Esophagus muscularis mucosa (tissue), 4 donors: ENCODE results near the gene IPO4. TPM values are rescaled to one million over a fixed set of nuclear protein-coding genes. Genes with fewer than 3 reads are reported as not detected.

Experiments
- DNase-seq: peaks from one replicate; pipeline ENCODE4 v3.0.0-alpha.2; 2017; ENCODE audit errors: extremely low spot score
- H3K27ac ChIP-seq, 4 donors: fragments of 200-600 bp; sonication (generic); replicated peaks in 1 of 4; 1 replicate in 3 of 4; 2 replicates in 1 of 4; pipeline ENCODE4 v1.5.1; 2016 to 2019; ENCODE audit warnings: mild to moderate bottlenecking in 1 of 4
- H3K27me3 ChIP-seq, 4 donors: fragments of 200-600 bp; sonication (generic); one replicate each; pipeline versions ENCODE4 v1.5.1 to v1.6.0; 2016 to 2019
- H3K36me3 ChIP-seq, 4 donors: fragments of 200-600 bp; sonication (generic); one replicate each; pipeline ENCODE4 v1.5.1; 2016 to 2019
- H3K4me1 ChIP-seq, 4 donors: fragments of 200-600 bp; sonication (generic); one replicate each; pipeline ENCODE4 v1.5.1; 2016 to 2019
- H3K4me3 ChIP-seq, 4 donors: fragments of 200-600 bp; sonication (generic); 1 replicate in 2 of 4; 2 replicates in 2 of 4; pipeline ENCODE4 v1.5.1; 2016 to 2019; ENCODE audit warnings: mild to moderate bottlenecking in 4 of 4, moderate library complexity in 1 of 4
- H3K9me3 ChIP-seq, 4 donors: fragments of 200-600 bp; sonication (generic); 1 replicate in 3 of 4; 2 replicates in 1 of 4; pipeline ENCODE4 v1.5.1; 2016 to 2019
- CTCF ChIP-seq, 3 experiments: fragments of 200-600 bp in 2 of 3; fragments of 450-650 bp in 1 of 3; sonication (generic) in 2 of 3; IDR thresholded peaks; one replicate each; pipeline ENCODE4 v1.5.1; 2017 to 2019; ENCODE audit warnings: antibody characterized with exemption in 3 of 3, mild to moderate bottlenecking in 2 of 3, moderate library complexity in 1 of 3
- EP300 ChIP-seq: sonication (generic); formaldehyde crosslinking; IDR thresholded peaks from one replicate; pipeline ENCODE4 v1.6.1; 2017; ENCODE audit warnings: antibody characterized with exemption
- POLR2A ChIP-seq: fragments of 450-650 bp; IDR thresholded peaks from one replicate; pipeline ENCODE4 v1.6.1; 2017; ENCODE audit warnings: antibody characterized with exemption, moderate library complexity, mild to moderate bottlenecking, low read depth
- POLR2AphosphoS5 ChIP-seq, 2 donors: sonication (generic); formaldehyde crosslinking; IDR thresholded peaks; one replicate each; pipeline ENCODE4 v1.6.1; 2017; ENCODE audit warnings: antibody characterized with exemption in 2 of 2
- WGBS: methylation state at CpG from one replicate; pipeline ENCODE4 v1.1.5; 2018; 5-methylcytosine and 5-hydroxymethylcytosine counted together
- intact Hi-C: fragments of 100-400 bp; cut with DNase I; formaldehyde crosslinking; loops from one replicate; pipeline ENCODE4 v1.15.1; 2023
- total RNA-seq, 4 donors: library from RNA; depleted of rRNA; stranded (reverse); fragments of >200 nt; gene quantifications; one replicate each; pipeline versions ENCODE4 v1.1.0 to v1.2.1, GENCODE V29; 2016

The IPO4 gene
- total RNA-seq, 4 donors from 2014 or later, result 12.9 to 41.6 (median 25.2) TPM

GRCh38 chr14:24150567-24150966, 38.0 kb downstream of the IPO4 start:
- H3K9me3 ChIP-seq, result no peaks in the 10 kb centered on the region
- H3K36me3 ChIP-seq, result peaks cover 42 to 70% (median 65%) of the 10 kb centered on the region in 4 donors
- intact Hi-C loops, result no loop called here
- H3K27me3 ChIP-seq, result no peaks in the 10 kb centered on the region
- no peak overlapping the region for H3K4me3 ChIP-seq
- H3K27ac ChIP-seq, result no peak overlapping the region
- no peak for DNase-seq
- no peak for TF ChIP-seq POLR2AphosphoS5 (IDR thresholded peaks at IDR 0.05)
- no peak for TF ChIP-seq CTCF (IDR thresholded peaks at IDR 0.05)
- TF ChIP-seq POLR2A, result no peak
- TF ChIP-seq EP300, result no peak
- peaks cover 13 to 39% (median 29%) of the 10 kb centered on the region in 4 donors for H3K4me1 ChIP-seq
- WGBS, result 87% methylated on average over 7 of the region's 9 CpGs

GRCh38 chr14:24150061-24150460, 38.6 kb downstream of the IPO4 start:
- no peaks in the 10 kb centered on the region for H3K27me3 ChIP-seq
- DNase-seq, result no peak
- no peak overlapping the region for H3K4me3 ChIP-seq
- no peaks in the 10 kb centered on the region for H3K9me3 ChIP-seq
- no peak overlapping the region for H3K27ac ChIP-seq
- no peak for TF ChIP-seq POLR2A
- no peak for TF ChIP-seq EP300
- TF ChIP-seq POLR2AphosphoS5 (IDR thresholded peaks at IDR 0.05), result no peak
- no peak for TF ChIP-seq CTCF (IDR thresholded peaks at IDR 0.05)
- H3K36me3 ChIP-seq, result peaks cover 37 to 65% (median 60%) of the 10 kb centered on the region in 4 donors
- intact Hi-C loops, result no loop called here
- H3K4me1 ChIP-seq, result peaks cover 17 to 44% (median 34%) of the 10 kb centered on the region in 4 donors
- WGBS, result 92% methylated on average over 9 of the region's 9 CpGs

- no peaks in the 10 kb centered on the region for H3K9me3 ChIP-seq
- no peaks in the 10 kb centered on the region for H3K27me3 ChIP-seq
- no peak for DNase-seq
- 92% methylated on average over 3 of the region's 3 CpGs for WGBS
- intact Hi-C loops, result loop anchor here (10.0 kb wide), 1 partner anchor 285 kb away; no protein-coding TSS in a partner anchor
- H3K4me1 ChIP-seq, result peaks cover 17 to 47% (median 38%) of the 10 kb centered on the region in 4 donors
- H3K4me3 ChIP-seq, result no peak overlapping the region
- peaks cover 31 to 59% (median 53%) of the 10 kb centered on the region in 4 donors for H3K36me3 ChIP-seq
- TF ChIP-seq POLR2A (no peak), POLR2AphosphoS5 (IDR thresholded peaks at IDR 0.05) (no peak), CTCF (IDR thresholded peaks at IDR 0.05) (no peak), EP300 (no peak)
- no peak overlapping the region for H3K27ac ChIP-seq
These were observed 39.2 kb downstream of the IPO4 start for GRCh38 chr14:24149302-24149969.

- 12% methylated on average over 11 of the region's 29 CpGs for WGBS
- TF ChIP-seq EP300 (no peak), CTCF (IDR thresholded peaks at IDR 0.05) (no peak), POLR2AphosphoS5 (IDR thresholded peaks at IDR 0.05) (no peak), POLR2A (no peak)
- H3K36me3 ChIP-seq, result peaks cover 27 to 53% (median 47%) of the 10 kb centered on the region in 4 donors
- intact Hi-C loops, result loop anchor here (10.0 kb wide), 1 partner anchor 287 kb away; no protein-coding TSS in a partner anchor
- H3K9me3 ChIP-seq, result no peaks in the 10 kb centered on the region
- H3K27ac ChIP-seq, result peak overlapping the region; percentile 88 to 94 (median 90)
- no peak for DNase-seq
- H3K4me1 ChIP-seq, result peaks cover 17 to 47% (median 38%) of the 10 kb centered on the region in 4 donors
- H3K27me3 ChIP-seq, result no peaks in the 10 kb centered on the region
- H3K4me3 ChIP-seq, result peak overlapping the region; percentile 63 to 92 (median 78)
These were observed 40.7 kb downstream of the IPO4 start for GRCh38 chr14:24147761-24148428.
